SK-N-SH (cell line): ENCODE results near the gene CTSZ.

Source experiments
- CHD2 ChIP-seq: fragments of 150-350 bp; IDR thresholded peaks from 2 replicates; pipeline ENCODE4 v1.6.1; 2018; ENCODE audit warnings: low read length; ENCODE audit not compliant: partially characterized antibody
- EZH2phosphoT487 ChIP-seq: fragments of 200-600 bp; sonication (generic); IDR thresholded peaks from 2 replicates; pipeline ENCODE4 v1.6.1; 2017; ENCODE audit warnings: low read depth, mixed run types, mild to moderate bottlenecking, antibody characterized with exemption, moderate library complexity, borderline replicate concordance
- JUND ChIP-seq: IDR thresholded peaks from 2 replicates; pipeline ENCODE4 v1.4.0; 2012
- MEF2A ChIP-seq: IDR thresholded peaks from 2 replicates; pipeline ENCODE4 v1.4.0; 2012; ENCODE audit warnings: low read depth, borderline replicate concordance
- POLR2AphosphoS5 ChIP-seq: IDR thresholded peaks from 2 replicates; pipeline ENCODE4 v1.6.1; 2012; ENCODE audit warnings: low read depth, low read length
- TCF12 ChIP-seq: IDR thresholded peaks from 2 replicates; pipeline ENCODE4 v1.4.0; 2012
- TF ChIP-seq, protein P1 (sequence below): IDR thresholded peaks from 2 replicates; pipeline ENCODE4; 2012
- TF ChIP-seq, protein P2 (sequence below): fragments of 200-600 bp; sonication (generic); IDR thresholded peaks from 2 replicates; pipeline ENCODE4 v1.6.1; 2017; ENCODE audit warnings: antibody characterized with exemption, mild to moderate bottlenecking, moderate library complexity
- TF ChIP-seq, protein P3 (sequence below): IDR thresholded peaks from 2 replicates; pipeline ENCODE4 v1.6.1; 2012; ENCODE audit warnings: mild to moderate bottlenecking, low read depth, low read length, moderate library complexity

DNA sequence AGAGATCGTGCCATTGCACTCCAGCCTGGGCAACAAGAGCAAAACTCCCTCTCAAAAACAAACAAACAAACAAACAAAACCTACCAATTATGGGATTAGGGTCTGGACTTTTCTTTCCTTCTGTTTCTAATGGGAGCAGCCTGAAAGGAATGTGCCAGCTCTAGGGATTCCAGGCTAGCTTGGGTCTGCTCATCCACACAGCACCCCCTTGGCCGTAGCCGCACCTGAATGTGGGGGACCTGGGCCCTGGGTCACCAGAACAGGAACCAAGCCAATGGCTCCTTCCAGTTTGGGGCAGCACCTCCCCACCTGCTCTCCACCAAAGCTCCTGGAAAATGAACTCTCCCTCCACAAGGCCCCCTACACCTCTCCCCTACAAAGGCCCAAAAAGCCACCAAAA, 6.7 kb downstream of the CTSZ start:
- TF ChIP-seq JUND, result no peak
- TF ChIP-seq EZH2phosphoT487, result no peak
- TF ChIP-seq, protein P1, sequence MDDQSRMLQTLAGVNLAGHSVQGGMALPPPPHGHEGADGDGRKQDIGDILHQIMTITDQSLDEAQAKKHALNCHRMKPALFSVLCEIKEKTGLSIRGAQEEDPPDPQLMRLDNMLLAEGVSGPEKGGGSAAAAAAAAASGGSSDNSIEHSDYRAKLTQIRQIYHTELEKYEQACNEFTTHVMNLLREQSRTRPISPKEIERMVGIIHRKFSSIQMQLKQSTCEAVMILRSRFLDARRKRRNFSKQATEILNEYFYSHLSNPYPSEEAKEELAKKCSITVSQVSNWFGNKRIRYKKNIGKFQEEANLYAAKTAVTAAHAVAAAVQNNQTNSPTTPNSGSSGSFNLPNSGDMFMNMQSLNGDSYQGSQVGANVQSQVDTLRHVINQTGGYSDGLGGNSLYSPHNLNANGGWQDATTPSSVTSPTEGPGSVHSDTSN, result no peak
- TF ChIP-seq, protein P2, sequence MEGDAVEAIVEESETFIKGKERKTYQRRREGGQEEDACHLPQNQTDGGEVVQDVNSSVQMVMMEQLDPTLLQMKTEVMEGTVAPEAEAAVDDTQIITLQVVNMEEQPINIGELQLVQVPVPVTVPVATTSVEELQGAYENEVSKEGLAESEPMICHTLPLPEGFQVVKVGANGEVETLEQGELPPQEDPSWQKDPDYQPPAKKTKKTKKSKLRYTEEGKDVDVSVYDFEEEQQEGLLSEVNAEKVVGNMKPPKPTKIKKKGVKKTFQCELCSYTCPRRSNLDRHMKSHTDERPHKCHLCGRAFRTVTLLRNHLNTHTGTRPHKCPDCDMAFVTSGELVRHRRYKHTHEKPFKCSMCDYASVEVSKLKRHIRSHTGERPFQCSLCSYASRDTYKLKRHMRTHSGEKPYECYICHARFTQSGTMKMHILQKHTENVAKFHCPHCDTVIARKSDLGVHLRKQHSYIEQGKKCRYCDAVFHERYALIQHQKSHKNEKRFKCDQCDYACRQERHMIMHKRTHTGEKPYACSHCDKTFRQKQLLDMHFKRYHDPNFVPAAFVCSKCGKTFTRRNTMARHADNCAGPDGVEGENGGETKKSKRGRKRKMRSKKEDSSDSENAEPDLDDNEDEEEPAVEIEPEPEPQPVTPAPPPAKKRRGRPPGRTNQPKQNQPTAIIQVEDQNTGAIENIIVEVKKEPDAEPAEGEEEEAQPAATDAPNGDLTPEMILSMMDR, result no peak
- no peak for TF ChIP-seq POLR2AphosphoS5
- TF ChIP-seq TCF12, result no peak
- TF ChIP-seq, protein P3, sequence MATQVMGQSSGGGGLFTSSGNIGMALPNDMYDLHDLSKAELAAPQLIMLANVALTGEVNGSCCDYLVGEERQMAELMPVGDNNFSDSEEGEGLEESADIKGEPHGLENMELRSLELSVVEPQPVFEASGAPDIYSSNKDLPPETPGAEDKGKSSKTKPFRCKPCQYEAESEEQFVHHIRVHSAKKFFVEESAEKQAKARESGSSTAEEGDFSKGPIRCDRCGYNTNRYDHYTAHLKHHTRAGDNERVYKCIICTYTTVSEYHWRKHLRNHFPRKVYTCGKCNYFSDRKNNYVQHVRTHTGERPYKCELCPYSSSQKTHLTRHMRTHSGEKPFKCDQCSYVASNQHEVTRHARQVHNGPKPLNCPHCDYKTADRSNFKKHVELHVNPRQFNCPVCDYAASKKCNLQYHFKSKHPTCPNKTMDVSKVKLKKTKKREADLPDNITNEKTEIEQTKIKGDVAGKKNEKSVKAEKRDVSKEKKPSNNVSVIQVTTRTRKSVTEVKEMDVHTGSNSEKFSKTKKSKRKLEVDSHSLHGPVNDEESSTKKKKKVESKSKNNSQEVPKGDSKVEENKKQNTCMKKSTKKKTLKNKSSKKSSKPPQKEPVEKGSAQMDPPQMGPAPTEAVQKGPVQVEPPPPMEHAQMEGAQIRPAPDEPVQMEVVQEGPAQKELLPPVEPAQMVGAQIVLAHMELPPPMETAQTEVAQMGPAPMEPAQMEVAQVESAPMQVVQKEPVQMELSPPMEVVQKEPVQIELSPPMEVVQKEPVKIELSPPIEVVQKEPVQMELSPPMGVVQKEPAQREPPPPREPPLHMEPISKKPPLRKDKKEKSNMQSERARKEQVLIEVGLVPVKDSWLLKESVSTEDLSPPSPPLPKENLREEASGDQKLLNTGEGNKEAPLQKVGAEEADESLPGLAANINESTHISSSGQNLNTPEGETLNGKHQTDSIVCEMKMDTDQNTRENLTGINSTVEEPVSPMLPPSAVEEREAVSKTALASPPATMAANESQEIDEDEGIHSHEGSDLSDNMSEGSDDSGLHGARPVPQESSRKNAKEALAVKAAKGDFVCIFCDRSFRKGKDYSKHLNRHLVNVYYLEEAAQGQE, result no peak
- no peak for TF ChIP-seq CHD2
- TF ChIP-seq MEF2A, result no peak
